HT1080 (cell line): ENCODE measurements around the gene ACYP1. TPM values are rescaled to one million over a fixed set of nuclear protein-coding genes. Genes with fewer than 3 reads are reported as not detected.

Experiments used
- DNase-seq: peaks from one replicate; pipeline ENCODE4 v3.0.0-alpha.2; 2015; ENCODE audit warnings: low read depth
- small RNA-seq: library from RNA; depleted of rRNA; stranded (forward); fragments of <200 nt; gene quantifications from one replicate; pipeline ENCODE3, GENCODE V24; 2014
- total RNA-seq: library from RNA; depleted of rRNA; stranded (reverse); fragments of >200 nt; shearing (Covaris generic); gene quantifications from 2 replicates; pipeline ENCODE4 v1.2.3, GENCODE V29; 2014; rRNA removed

ACYP1 gene
- total RNA-seq, 1 experiment from 2014 or later: 25.9 TPM

DNA sequence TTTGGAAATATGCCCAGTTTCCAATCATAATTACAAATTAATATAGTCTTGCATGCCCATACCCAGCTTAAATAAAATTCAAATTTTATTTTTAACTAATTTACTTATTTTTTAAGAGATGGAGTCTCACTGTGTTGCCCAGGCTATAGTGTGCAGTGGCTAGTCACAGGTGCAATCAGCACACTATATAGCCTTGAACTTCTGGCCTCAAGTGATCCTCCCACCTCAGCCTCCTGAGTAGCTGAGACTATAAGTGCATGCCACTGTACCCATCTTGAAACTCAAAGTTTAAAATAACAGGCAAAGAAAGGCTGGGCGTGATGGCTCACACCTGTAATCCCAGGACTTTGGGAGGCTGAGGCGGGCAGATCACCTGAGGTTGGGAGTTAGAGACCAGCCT is 22.9 kb downstream of the ACYP1 start:
- no peak for DNase-seq

DNA sequence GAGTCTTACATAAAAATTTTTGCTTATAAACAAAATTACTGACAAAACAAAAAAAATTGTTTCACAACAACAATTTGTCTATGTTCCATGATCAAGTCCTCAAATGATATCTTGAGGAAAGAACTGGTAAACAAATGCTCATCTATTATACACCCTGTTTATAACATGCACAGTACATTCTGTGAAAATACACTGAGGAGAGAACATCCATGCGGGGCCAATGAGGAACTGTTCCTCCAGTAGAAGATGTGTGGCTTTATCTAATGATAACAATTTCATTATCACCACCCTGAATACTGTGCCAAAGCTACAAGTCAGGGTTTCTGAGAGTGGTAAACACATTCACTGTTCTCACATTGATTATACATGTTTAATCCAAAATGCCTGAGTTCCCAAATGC is 23.3 kb downstream of the ACYP1 start:
- no peak for DNase-seq

- no peak for DNase-seq
These were observed 30.9 kb downstream of the ACYP1 start for GRCh38 chr14:75032939-75033338.

DNA sequence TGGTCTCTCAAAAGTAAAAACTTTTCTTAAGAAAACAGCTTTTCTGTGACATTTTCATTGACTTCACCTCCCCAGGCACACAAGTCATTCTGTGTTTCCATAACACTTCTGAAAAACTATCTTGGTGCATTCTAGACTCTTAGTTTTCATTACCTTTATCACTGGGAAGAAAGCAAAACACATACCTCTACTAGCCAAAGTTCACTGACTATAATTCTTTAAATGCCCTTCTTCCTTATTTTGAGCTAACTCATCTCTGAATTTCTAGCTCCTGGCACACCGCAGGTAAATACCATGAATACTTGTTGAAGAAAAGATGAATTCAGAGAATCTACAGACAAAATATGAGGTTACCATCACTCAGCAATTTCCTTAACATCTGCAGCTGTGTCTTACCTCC is 33.7 kb downstream of the ACYP1 start:
- no peak for DNase-seq

- DNase-seq: no peak
These were observed 37.9 kb downstream of the ACYP1 start for GRCh38 chr14:75025876-75026275.

- peak; percentile 82 for DNase-seq
These were observed 38.7 kb downstream of the ACYP1 start for GRCh38 chr14:75025082-75025481.

- DNase-seq: no peak
These were observed 40.7 kb downstream of the ACYP1 start for GRCh38 chr14:75023108-75023507.

DNA sequence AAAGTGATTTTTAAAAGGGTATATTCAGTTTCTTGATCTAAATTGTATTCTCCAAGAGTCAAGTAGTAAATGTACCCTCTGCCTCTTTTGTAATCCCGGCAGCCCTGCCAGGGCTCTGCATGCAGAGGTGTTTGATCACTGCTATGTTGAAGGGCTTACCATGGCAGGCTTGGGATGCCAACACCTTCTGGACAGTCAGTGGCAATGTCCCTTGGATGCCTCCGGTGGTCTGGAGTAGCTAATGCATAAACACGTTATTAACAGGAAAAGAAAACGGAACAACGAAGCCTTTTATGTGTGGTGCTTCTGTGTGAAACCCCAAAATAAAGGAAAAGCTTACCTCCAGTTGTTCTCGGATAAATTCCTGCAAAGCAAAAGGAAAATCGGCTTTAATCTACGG is 41.2 kb downstream of the ACYP1 start:
- DNase-seq: peak; percentile 23

DNA sequence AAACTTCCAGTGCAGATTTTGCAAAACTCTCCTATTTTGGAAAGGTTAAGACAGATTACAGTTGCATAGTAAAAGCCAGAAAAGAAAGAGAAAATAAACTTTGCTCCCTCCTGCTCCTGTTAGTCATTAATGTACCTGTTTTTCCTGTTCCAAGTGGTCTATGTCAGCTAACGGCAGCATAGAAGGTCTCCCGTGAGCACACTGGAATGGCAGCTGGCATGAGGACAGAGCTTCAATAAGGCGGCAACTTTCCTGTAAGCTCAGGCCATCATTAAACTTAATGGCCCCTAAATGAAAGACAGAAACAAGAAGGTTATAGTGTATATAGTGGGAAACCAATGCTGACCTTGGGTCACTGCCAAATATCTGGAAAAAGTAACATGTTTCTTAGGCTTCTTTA is 45.1 kb downstream of the ACYP1 start:
- DNase-seq: no peak

DNA sequence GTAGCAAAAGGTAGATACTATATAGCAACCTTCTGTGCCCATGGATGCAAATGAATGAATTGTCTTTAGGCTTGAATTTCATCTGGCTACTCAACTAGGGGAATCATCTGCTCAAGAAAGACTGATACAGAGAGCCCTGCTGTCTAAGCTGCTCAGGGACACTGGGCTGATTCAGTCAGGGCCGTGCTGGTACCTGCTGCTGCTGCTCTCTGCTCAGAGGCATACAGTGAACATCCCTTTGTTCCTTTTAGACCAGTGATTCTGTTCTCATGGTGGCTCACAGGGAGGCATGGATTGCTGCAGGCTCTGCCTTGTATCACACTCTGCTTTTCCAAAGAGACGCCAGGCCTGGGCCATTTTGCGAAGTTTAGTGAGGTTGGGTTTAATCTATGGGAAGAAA is 47.0 kb downstream of the ACYP1 start:
- DNase-seq: no peak

DNA sequence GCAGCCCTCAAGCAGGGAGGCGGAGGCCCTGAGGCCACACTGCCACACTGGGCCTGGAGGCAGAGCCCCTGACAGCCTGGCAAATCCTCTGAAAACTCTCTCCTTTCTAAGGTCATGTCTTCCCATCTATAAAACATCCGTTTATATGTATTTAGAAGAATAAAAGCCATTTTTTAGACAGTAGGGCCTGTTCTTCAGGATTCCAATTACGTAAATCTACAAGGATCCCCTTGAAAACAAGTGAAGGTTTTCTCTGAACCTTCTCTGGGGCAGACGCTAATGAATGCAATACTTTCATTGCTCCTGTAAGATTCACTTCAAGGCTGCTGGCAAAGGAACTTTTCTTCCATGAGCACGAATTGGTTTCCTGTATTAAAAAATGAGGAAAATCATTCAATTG is 48.3 kb downstream of the ACYP1 start:
- DNase-seq: no peak

GRCh38 chr14:75013290-75013689 is 50.5 kb downstream of the ACYP1 start:
- no peak for DNase-seq

- peak; percentile 89 for DNase-seq
These were observed 52.3 kb downstream of the ACYP1 start for GRCh38 chr14:75011356-75011994.

DNA sequence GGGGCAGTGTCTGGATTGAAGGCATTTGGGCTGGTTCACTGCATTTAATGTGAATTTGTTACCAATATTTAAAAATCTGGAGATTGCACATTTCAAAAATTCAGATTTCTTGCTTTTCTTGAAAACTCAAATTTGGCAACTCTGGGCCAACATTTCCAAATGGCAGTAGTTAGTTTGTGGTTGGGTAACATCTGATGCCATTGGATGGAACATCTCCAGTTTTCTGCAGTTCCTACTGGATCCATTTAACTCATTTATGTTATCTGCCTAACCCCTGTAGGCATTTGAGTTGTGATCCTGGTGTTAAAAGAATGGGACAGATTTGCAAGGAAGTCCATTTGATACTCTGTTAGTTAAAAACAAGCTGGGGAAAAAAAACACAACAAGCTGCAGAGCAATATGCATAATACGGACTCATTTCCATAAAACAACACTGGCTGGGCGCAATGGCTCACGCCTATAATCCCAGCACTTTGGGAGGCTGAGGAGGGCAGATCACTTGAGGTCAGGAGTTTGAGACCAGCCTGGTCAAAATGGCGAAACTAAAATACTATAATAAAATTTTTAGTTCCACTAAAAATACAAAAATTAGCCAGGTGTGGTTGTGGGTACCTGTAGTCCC is 53.2 kb downstream of the ACYP1 start:
- no peak for DNase-seq

DNA sequence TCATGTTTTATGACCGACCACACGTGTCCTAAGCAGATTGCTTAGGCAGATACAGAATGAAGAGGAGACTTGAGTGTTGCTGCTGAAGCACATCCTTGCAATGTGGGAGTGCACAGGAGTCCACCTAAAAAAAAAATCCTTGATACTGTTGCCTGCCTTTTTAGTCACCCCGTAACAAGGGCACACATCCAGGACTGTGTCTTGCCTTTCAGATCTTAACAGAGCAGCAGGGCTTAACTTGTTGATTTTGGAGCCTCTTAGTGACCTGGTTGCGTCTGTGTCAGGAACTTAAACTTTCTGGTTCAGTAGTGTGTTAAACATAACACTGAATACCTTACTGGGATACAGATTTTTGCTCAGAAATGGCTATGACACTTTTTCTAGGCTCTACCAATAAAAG is 54.6 kb downstream of the ACYP1 start:
- DNase-seq: no peak

DNA sequence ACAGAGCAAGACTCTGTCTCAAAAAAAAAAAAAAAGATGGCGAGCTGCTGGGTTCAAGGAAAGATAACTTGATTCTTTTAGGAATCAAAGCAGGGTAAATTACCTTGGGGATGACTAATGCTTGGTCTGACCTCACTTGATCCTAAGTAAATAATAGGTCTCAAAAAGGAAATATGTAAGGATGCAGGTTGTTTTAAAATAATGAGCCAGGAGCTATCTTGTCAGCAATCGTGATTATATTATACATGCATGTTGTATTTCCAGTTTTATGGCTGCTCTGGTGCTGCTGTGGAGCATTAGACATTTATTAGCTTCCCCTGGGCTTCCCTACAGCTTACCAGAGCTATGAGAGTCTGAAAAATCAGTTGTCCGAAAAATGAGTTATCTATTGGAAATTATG is 58.5 kb downstream of the ACYP1 start:
- DNase-seq: no peak

DNA sequence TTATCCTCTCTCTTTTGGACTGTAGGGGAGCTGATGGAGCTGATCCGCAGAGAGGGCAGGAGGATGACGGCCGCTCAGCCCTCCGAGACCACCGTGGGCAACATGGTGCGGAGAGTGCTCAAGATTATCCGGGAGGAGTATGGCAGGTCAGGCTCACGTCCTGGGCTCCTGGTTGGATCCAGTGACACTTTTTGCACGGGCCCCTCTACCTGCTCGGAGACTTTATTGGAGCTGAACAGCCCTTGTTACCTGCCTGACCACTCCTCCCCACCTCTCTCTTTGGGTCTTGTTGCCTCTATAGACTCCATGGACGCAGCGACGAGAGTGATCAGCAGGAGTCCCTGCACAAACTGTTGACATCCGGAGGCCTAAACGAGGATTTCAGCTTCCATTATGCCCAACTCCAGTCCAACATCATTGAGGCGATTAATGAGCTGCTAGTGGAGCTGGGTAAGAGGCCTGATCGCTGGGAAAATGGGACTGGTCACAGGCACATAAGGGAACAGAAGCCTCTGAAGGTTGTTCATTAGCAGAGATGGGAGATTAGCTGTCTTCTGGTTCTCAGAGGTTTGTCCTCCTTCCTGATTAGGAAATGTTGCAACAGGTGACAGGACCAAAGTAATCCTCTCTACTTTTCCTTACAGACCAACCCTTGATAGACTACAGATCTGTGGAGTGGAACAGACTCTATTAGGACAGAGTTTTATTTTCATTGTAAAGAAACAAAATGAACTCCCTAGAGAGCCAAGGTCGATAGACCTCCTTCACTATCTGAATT is 60.4 kb downstream of the ACYP1 start:
- DNase-seq: no peak

Small RNA genes lying within 50 kb of the gene (small RNA-seq; reads per million reads assigned to genes)
- gene RNU6-689P: not detected

Other genes starting within 250 kb of the ACYP1 start
- gene PROX2, start 187.9 kb downstream of the ACYP1 start, total RNA-seq: 0.03 TPM in 1 of 2 replicates, not detected in the other
- gene DLST, start 182.1 kb downstream of the ACYP1 start, total RNA-seq: 67.9 and 80.2 TPM in 2 replicates
- not detected in 2 replicates for gene RPS6KL1, start 140.8 kb downstream of the ACYP1 start, total RNA-seq
- 74.0 and 76.1 TPM in 2 replicates for gene PGF, start 108.4 kb downstream of the ACYP1 start, total RNA-seq
- 124 and 154 TPM in 2 replicates for gene EIF2B2, start 61.1 kb downstream of the ACYP1 start, total RNA-seq
- 4.7 and 4.9 TPM in 2 replicates for gene MLH3, start 12.6 kb downstream of the ACYP1 start, total RNA-seq
- gene ZC2HC1C, start 5.6 kb upstream of the ACYP1 start, total RNA-seq: 1.4 TPM in 1 of 2 replicates, not detected in the other
- 19.5 and 22.0 TPM in 2 replicates for gene NEK9, start 63.0 kb upstream of the ACYP1 start, total RNA-seq
- gene TMED10, start 112.6 kb upstream of the ACYP1 start, total RNA-seq: 180 and 239 TPM in 2 replicates
- 2.2 and 3.2 TPM in 2 replicates for gene FOS, start 214.8 kb upstream of the ACYP1 start, total RNA-seq